Cerebellar nuclear complex (tissue), 1 donor: ENCODE measurements around the gene HYDIN.

ENCODE experiments used
- DNase-seq, 2 experiments: peaks; one replicate each; lab custom pipeline; 2025; lab: John Stamatoyannopoulos, UW

HYDIN gene

DNA sequence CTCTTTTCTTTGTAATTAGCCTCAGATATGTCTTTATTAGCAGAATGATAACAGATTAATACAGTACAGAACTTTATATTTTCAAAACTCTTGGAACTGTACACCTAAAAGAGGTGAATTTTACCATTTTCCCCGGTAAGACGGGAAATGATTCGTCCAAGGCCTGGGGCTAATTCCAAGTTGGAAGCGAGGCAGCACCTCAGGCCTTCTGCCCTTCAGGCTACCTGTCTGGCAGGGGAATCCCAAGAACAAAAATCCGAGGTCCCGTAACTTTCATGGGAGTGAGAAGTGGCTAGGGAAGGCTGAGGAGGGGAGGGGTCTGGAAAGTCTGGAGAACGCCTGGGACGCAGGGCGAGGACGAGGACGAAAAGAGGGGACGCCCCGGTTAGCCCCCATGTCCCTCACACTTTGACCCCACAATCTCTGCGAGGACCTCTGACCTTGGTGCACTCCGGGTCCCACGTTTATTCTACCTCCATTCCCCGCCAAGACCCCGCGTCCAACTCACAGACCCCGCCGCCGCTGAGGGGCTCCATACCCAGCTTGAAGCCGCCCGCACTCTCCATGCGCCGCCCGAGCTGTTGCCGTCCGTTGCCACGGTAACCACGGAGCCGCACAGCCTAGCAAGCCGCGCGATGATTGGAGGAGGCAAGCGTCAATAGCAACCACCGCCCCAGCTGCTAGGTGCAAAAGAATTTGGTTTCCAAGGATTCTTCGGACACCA is at the start of gene HYDIN:
HYDIN (minus strand) TSS at position 601 of the 724 bp plus-strand sequence. CDS start 43,827 bp downstream, outside the sequence.
- DNase-seq, result no peak

DNA sequence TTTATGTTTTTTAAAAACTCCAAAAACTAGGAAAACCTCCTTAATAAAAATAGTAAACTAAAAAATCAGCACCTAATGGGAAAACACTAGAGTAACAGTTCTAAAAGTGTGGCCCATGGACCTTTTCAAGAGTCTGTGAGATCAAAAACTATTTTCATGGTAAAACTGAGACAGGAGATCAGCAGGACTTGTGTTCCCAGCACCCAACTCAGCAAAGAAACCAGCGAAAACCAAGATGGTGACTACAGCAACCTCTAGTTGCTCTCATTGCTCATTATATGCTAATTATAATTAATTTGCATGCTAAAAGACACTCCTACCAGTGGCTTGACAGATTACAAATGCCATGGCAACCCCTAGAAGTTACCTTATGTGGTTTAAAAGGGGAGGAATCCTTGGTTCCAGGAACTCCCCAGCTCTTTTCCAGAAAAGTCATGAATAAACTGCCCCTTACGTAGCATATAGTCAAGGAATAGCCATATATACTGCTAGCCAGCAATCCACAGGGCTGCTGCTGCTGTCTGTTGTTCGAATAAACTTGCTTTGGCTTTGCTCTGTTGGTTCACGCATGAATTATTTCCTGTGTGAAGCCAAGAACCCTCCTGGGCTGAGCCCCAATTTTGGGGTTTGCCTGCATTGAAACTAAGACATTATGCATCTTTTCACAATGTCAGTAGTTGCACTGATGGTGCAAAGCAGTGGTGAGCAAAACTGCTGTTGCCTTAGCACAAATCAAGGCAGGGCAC is 46.2 kb upstream of the HYDIN start:
- no peak for DNase-seq

DNA sequence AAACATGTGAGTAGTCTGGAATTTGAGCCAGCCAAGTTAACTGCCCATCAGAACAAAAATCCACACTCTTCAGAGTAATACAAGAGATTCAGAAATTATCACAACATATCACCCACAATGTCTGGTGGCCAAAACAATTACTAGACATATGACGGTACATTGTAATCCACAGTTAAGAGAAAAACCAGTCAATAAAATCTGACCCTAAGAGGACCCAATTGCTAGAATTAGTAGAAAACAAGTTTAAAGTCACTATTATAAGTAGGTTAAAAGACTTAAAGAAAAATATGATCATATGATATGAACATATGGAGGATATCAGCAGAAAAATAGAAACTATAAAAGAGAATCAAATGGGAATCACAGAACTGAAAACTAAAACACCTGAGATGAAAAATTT is 42.9 kb upstream of the HYDIN start:
- no peak for DNase-seq

DNA sequence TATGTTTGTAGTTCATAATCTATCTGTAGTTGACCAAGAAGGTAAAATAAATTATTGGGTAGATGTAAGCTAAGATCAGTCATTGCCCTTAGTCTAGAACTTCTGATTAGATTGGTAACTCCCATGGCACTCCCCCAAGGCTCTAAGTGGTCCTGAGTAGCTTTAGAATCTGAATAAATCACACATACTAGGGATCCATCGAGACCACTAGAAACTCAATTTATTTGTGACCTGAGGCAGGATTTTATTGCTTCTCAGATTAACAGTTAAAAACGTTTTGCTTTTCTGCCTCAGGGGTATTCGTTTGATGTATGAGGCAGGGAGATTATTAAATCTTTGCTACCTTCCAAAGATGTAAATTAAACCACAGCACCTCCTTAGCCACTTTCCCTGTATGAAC is 33.8 kb upstream of the HYDIN start:
- DNase-seq, result no peak

DNA sequence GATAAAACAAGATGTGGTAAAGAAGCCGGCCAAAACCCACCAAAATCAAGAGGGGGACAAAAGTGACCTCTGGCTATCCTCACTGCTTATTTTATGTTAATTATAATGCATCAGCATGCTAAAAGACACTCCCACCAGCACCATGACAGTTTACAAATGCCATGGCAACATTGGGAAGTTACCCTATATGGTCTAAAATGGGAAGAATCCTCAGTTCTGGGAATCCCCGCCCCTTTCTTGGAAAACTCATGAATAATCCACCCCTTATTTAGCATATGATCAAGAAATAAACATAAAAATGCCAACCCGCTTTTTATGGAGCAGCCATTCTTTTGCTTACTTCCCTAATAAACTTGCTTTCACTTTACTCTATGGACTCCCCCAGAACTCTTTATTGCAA is 33.1 kb upstream of the HYDIN start:
- no peak for DNase-seq

DNA sequence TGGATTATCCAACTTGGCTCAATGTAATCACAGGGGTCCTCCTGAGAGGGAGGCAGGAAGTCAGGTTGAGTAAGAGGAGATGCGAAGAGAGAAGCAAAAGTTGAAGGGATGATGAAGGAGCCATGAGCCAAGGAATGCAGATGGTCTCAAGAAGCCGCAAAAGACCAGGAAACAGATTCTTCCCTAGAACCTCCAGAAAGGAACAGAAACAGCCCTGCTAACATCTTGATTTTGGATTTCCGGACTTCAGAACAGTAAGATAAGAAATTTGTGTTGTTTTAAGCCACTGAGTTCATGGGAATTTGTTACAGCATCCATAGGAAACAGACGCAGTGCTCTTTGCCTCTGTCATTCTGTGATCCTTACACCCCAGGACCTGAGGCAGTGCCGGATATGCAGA is 31.9 kb upstream of the HYDIN start:
- no peak for DNase-seq

DNA sequence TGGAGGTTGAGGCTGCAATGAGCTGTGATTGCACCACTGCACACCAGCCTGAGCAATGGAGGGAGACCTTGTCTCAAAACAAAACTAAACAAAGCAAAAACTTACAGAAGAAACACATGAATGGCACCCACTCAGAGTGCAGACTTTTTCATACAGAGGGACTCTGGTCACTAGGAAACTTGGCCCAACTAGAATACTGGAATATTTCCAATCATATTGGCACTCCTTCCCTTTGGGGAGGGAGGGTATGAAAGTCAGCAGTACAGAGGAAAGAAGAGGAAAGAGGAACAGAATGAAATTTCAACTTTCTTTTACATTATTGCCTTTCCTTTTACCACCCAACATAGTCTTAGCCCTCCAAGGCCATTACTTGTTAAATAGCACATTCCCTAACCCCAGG is 30.5 kb upstream of the HYDIN start:
- no peak for DNase-seq

DNA sequence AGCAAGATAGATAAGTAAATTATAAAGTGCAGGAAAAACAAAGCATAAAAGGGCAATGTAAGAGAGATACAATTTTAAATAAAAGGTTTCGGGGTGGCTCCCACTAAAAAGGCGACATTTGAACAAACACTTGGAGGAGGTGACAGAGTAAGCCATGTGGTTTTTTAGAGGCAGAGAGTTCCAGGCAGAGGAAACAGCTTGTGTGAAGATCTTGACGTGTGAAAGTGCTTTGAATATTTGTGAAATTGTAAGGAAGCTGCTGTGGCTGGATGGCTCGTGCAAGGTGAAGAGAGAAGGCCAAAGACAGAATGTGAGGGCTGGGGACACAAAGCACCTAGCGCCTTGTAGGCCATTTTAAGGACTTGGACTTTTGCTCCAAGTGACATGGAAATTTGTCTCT is 28.6 kb upstream of the HYDIN start:
- no peak for DNase-seq

DNA sequence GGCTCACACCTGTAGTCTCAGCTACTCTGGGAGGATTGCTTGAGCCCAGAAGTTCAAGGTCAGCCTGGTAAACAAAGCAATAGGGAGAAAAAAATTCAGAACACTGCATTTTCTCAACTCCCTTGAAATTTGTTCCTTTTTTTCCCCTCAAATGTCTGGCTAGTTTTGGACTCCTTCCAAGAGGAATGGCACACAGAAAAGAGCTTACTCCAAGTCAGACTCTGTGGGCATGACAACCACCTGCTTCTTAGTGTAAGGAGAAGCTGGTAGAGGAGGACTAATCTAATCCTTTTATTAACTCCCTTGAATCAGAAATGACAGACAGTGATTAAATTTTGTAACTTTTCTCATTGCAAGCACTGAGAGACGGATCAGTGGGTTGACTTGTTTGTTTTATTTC is 27.9 kb upstream of the HYDIN start:
- DNase-seq, result no peak

DNA sequence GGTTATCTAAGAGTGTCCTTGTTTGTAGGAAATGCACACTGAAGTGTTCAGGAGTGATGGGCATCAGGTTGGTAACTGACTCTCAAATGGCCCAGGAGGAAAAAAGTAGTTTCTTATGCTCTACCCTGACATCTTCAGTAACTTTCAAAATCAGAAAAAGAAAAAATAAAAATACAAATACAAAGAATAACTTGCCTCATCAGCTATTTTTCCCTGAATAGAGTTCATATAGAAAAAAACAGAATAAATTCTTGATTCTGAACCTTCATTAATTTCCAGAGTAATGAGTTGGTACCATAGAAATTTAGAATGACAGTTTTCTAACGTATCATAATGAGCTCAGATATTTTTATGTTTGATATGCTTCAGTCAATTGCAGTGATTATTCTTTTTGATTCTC is 27.2 kb upstream of the HYDIN start:
- DNase-seq, result no peak

GRCh38 chr16:71255721-71256120 is 25.2 kb upstream of the HYDIN start:
- DNase-seq, result no peak

DNA sequence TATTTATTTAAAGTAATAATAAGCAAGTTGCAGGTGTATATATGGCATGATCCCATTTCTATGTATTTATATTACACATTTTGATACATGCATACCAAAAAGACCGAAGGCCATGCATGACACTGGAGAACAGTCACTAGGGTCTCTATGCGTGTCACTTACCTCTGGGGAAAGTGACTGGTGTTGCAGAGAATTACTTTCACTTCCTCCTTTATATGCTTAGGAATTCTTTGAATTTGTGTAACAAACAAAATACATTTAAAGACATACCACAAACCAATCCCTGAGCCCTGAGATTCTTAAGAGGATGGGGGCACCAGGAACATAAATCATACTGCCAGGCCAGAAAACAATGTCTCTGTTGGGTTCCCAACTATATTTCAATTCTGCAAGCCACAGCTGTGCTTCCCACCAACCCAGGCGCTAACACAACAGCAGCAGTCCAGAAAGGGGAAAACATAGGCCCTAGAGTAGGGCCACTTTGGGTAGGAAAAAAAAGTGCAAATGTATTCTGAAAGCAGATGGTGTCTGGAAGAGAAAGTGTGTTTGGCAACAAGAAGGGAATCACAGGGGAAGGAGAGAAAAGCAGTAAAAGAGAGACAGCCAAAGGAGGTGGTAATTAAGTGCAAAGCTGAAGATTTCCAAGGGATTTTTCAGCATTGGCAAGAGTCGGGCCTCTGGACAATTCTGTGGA is 24.5 kb upstream of the HYDIN start:
- no peak for DNase-seq

DNA sequence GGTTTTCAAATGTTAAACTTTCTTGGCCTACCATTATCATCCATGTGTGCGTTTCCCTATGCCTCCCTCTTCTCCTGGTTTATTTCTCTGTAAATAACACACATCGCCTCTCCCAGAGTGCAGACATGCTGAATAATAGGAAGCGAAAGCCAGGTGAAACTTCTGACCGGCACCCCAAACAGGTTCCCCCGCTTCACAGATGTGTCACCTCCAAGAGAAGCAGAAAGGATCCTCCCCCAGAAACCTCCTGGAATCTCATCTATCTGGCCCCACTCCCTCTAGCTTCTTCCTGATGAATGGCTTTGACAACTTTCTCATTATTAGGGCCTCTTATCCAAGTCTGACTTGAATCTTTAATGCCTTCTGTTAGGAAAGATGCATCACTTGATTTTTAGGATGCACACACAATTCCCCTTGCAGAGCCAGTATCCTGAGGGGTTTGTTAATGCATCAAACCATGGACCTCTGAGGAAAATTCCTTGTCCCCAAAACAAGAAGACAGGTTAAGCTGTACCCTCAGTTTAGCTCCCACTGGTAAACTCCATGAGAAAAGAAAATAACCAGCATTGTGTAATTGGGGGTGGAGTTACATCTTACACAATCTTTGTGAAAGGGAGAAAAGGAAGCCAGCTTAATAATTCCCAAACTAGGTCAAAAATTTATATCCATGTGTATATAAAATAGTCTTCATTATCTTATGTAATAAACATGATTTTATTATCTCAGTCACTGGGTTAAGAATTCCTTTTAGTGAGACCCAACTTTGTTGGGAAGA is 20.1 kb upstream of the HYDIN start:
- DNase-seq, result no peak

DNA sequence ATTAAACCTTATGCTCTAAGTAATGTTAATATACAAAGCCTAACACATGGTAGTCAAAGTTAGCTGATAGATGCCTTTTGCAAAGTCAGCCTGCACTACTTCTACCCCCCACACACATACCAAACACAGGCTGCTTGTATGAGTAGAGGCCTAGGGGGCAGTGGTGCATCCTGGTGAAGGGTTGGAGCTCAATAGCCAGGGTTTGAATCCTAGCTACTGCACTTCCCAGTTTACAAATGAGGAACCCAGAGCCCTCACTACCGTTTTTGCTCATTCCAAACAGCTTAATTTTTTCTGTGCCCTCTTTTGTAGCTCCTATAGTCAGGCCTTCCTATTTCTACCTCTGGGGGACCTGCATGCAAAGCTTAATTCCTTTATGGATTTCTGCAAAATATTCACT is 18.9 kb upstream of the HYDIN start:
- no peak for DNase-seq

- no peak for DNase-seq
Measured at GRCh38 chr16:71247478-71247877, 17.0 kb upstream of the HYDIN start.

- DNase-seq, result no peak
Measured at GRCh38 chr16:71246309-71246708, 15.8 kb upstream of the HYDIN start.

DNA sequence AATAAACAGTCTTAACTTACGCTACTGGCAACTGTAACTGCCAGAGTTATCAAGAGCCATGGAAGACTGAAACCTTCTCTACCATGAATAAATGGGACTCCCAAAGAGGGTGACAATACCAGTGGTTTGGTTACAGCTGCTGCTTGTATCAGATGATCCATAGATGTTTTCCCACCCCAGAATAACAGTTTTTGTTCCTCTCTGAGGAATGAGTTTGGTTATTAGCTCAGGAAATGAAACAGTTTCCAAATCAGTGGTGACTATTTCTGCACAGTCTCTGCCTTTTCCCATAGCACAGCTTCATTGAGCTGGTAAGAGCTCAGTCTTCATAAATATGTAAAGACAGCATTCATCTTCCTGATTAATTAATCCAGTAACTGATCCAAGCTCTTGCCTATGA is 14.0 kb upstream of the HYDIN start:
- no peak for DNase-seq

DNA sequence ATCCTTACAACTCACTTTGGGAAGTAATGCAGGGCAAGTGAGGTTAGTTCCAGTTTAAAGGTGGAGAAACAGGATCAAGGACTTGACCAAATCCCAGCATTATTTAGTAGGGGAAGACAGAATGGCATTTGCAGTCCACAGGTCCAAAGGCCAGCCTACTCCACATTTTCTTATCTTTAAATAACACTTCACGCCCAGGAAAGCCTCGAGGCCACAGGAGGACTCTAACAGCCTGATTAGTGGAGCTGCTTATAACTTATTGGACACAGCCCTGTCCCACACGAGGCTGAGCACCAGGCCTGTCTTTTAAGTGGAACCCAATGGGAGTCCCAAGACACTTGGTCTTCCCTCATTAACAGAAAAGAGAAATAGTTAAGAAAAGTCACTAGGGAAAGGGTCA is 12.1 kb upstream of the HYDIN start:
- no peak for DNase-seq

- DNase-seq, result no peak
Measured at GRCh38 chr16:71242036-71242435, 11.5 kb upstream of the HYDIN start.

DNA sequence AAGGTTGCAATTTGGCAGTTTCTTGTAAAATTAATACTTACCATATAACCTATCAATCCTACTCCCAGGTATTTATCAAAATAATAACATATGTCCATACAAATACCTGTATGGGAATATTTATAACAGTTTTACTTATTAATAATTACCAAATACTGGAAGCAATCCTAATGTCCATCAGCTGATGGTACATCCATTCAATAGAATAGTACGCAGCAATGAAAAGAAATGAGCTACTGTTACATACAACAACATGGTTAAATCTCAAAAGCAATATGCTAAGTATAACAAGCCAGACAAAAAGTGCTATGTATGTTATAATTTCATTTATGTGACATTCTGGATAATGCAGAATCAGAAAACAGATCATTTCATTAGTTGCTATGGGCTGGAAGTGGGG is 1.2 kb downstream of the HYDIN start:
- no peak for DNase-seq

DNA sequence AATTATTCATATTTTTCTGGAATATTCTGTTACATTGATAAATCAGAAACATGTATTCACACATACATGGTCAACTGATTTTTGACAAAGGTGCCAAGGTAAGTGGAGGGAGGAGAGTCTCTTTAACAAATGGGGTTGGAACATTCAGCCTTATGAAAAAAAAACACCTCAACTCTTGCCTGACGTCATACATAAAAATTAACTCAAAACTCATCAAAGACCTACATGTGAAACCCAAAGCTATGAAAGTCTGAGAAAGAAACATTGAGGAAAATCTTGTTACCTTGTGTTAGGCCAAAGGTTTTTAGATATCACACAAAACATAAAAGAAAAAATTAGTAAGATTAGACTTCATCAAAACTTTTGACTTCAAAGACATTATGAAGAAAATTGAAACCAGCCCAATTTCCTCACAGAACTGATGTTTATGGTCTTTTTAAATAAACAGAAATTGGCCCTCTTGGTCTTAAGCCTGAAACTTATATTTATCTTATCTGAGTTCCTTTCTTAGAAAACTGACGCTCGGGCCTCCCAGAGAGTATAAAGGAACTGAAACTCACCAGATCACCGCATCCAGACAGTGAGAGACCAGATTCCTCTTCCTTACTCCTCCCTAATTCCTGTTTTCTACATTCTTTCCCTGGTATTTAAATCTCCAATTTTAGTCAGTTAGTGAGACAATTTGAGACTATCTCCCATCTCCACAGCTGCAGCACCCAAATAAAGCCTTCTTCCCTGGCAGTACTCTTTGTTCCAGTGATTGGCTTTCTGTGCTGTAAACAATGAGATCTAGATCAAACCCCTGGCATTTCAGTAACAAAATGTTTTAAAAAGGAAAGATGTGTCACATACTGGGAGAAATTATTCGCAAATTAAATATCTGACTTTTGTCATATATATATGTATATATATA is 4.0 kb downstream of the HYDIN start:
- DNase-seq, result no peak
